ENCODE data around the gene NAALAD2. TPM values are rescaled to one million over a fixed set of nuclear protein-coding genes. Genes with fewer than 3 reads are reported as not detected.

NAALAD2 gene
- total and polyA plus RNA-seq, 2 of the 8 experiments (the other 6 are each of a cell fraction or from before 2014, with no cell fraction given): 2.6 to 3.9 TPM

GRCh38 chr11:90220391-90220790 is 85.9 kb downstream of the NAALAD2 start (continued):
- TF ChIP-seq CHD7 (IDR thresholded peaks at IDR 0.05; ENCODE audit: insufficient replicate concordance, low read length) (no peak), EGR1 (IDR thresholded peaks at IDR 0.05; ENCODE audit: borderline replicate concordance, low read depth, low read length) (no peak), SAP30 (IDR thresholded peaks at IDR 0.05; ENCODE audit: insufficient read depth, insufficient replicate concordance, low read length) (no peak), RFX5 (IDR thresholded peaks at IDR 0.05; ENCODE audit: borderline replicate concordance, low read depth, low read length) (no peak), SP4 (IDR thresholded peaks at IDR 0.05; ENCODE audit: low read length) (no peak), SIX5 (IDR thresholded peaks at IDR 0.05; ENCODE audit: low read depth, low read length) (no peak)
